ENCODE results near the gene ERMAP. TPM values are rescaled to one million over a fixed set of nuclear protein-coding genes. Genes with fewer than 3 reads are reported as not detected.

Gene ERMAP
- total and polyA plus RNA-seq, 2 of the 8 experiments (the other 6 are each of a cell fraction or from before 2014, with no cell fraction given): 2.5 to 3.9 TPM

DNA sequence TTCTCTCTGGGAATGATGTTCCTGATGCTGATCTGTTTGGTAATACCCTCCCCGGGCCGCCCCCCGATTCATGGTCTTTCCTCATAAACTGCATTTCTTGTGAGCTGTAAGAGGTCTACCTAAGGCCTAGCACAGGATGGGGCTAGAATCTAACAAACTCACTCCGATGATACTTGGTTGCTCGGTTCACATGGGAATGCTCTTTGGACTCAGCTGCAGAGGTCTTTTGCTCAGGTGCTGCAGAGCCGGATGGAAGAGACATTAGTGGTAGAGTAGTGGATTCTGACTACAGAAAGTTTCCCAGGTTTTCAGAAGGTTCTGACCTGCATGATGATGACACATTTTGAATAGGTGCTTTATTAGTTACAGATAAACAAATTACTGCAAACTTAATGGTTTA lies 40.4 kb upstream of the ERMAP start:
- Histone ChIP-seq H3K14ac (ENCODE audit: insufficient read length) (no peak overlapping the region), H3K9me3 (ENCODE audit: insufficient read depth in 2 of 2, low read depth in 1 of 2, low read length in 1 of 2) (no peaks in the 10 kb centered on the region), H3K79me1 (ENCODE audit: low read depth, low read length) (no peaks in the 10 kb centered on the region), H2AK5ac (ENCODE audit: low read depth, low read length) (no peak overlapping the region), H3K56ac (replicated peaks; ENCODE audit: insufficient read length, low read depth, low read length) (no peak overlapping the region), H4K5ac (ENCODE audit: insufficient read length, low read depth, low read length) (no peak overlapping the region), H3K4ac (replicated peaks; ENCODE audit: insufficient read length, low read depth, low read length) (no peak overlapping the region), H4K8ac (ENCODE audit: extremely low read depth, insufficient read depth, low read length) (no peak overlapping the region), H2BK20ac (ENCODE audit: low read length) (no peak overlapping the region), H3K18ac (ENCODE audit: extremely low read depth, low read length) (no peak overlapping the region), H3K23me2 (ENCODE audit: low read depth, low read length) (no peaks in the 10 kb centered on the region), H2BK5ac (ENCODE audit: low read depth, low read length) (no peak overlapping the region), H3K27me3 (replicated peaks in 1 of 4; ENCODE audit: control insufficient read depth in 3 of 4, extremely low read depth in 1 of 4, insufficient read depth in 3 of 4, low read length in 3 of 4) (no peaks in the 10 kb centered on the region), H3K4me1 (replicated peaks in 1 of 4; ENCODE audit: control insufficient read depth in 3 of 4, insufficient read depth in 4 of 4, low read length in 3 of 4) (no peaks in the 10 kb centered on the region), H4K20me1 (replicated peaks in 1 of 2; ENCODE audit: control insufficient read depth in 1 of 2, insufficient read depth in 2 of 2, low read length in 2 of 2) (no peaks in the 10 kb centered on the region), H2BK15ac (ENCODE audit: low read length) (no peak overlapping the region), H2BK12ac (ENCODE audit: low read depth, low read length) (no peak overlapping the region), H3K27ac (ENCODE audit: low read depth, low read length) (no peak overlapping the region), H2AFZ (ENCODE audit: low read length) (no peak overlapping the region), H3K4me2 (ENCODE audit: insufficient read depth in 1 of 2, low read depth in 2 of 2, low read length in 2 of 2) (no peak overlapping the region), H3K79me2 (ENCODE audit: control insufficient read depth in 1 of 2, insufficient read depth in 2 of 2, low read length in 2 of 2) (no peaks in the 10 kb centered on the region), H2BK120ac (replicated peaks; ENCODE audit: low read depth, low read length) (no peak overlapping the region), H3K9ac (replicated peaks in 1 of 4; ENCODE audit: extremely low read depth in 1 of 4, low read depth in 3 of 4, low read length in 3 of 4) (no peak overlapping the region), H3K36me3 (ENCODE audit: control insufficient read depth in 2 of 4, insufficient read depth in 4 of 4, low read length in 3 of 4) (peaks cover 5 to 39% (median 21%) of the 10 kb centered on the region in 4 experiments; a peak in 7 of 8 replicates), H3K4me3 (ENCODE audit: extremely low read depth in 1 of 4, insufficient read depth in 2 of 4, low read depth in 3 of 4, low read length in 4 of 4) (no peak overlapping the region), H4K91ac (replicated peaks; ENCODE audit: insufficient read length, low read length) (no peak overlapping the region), H3K23ac (ENCODE audit: insufficient read length) (no peak overlapping the region)
- ChIA-PET CTCF (ENCODE audit: partially characterized antibody) (interaction anchor here (0.6 to 6.4 kb wide), 11 partner anchors 9 to 731 kb away, joined by 3 to 83 read pairs (median 10); partner anchors contain the start of genes C1orf50, P3H1 and ZNF691), POLR2A (ENCODE audit: partially characterized antibody) (interaction anchor here (0.7 to 1.6 kb wide), 5 partner anchors 10 to 170 kb away, joined by 3 to 10 read pairs (median 4); partner anchors contain the start of genes C1orf50 and P3H1)
- WGBS, 2 experiments (ENCODE audit: extremely low coverage in 1 of 2, insufficient coverage in 1 of 2, insufficient read length in 1 of 2, insufficient replicate concordance in 2 of 2, low coverage in 1 of 2, low lambda C conversion rate in 2 of 2, missing lambda C conversion rate in 1 of 2): 99% methylated on average over 6 of the region's 6 CpGs; no CpG with 5 or more reads in 1 of the 2 experiments
- TF ChIP-seq RNF2 (IDR thresholded peaks at IDR 0.05; ENCODE audit: borderline replicate concordance, low read depth, low read length, missing control alignments, poor library complexity, severe bottlenecking) (no peak), HDAC2 (IDR thresholded peaks at IDR 0.05; ENCODE audit: borderline replicate concordance in 1 of 2, low read depth in 2 of 2, low read length in 2 of 2) (no peak), SP4 (IDR thresholded peaks at IDR 0.05; ENCODE audit: low read length) (no peak), TEAD4 (IDR thresholded peaks at IDR 0.05; ENCODE audit: low read depth, low read length) (no peak), SIN3A (conservative IDR thresholded peaks at IDR 0.05 in 1 of 2, IDR thresholded peaks at IDR 0.05 in 1 of 2; ENCODE audit: low read depth in 1 of 2, low read length in 2 of 2) (no peak), PHF8 (conservative IDR thresholded peaks at IDR 0.05; ENCODE audit: low read depth, low read length) (no peak), SUZ12 (IDR thresholded peaks at IDR 0.05; ENCODE audit: low read length) (no peak), GTF2F1 (IDR thresholded peaks at IDR 0.05; ENCODE audit: borderline replicate concordance, low read depth, low read length) (no peak)
- DNase-seq (ENCODE audit: low read depth in 1 of 2, low spot score in 2 of 2) (no peak), FAIRE-seq (no peak)

All from H1 (cell line).